HG03575 (cell line): ENCODE results near the gene CLN5.
"Not testable (repeated sequence)": the region's sequence is repeated elsewhere in the genome, so short reads cannot be mapped to it uniquely, and the experiment has no call there.

Experiments used
- ATAC-seq: cut with Tn5 transposase; IDR thresholded peaks from one replicate; pipeline ENCODE4 v1.9.1; 2021; ENCODE audit not compliant: unreplicated experiment, insufficient number of reproducible peaks, low FRiP score; ENCODE audit errors: extremely low read depth

CLN5 gene

GRCh38 chr13:76973920-76974617, 17.8 kb upstream of the CLN5 start:
- ATAC-seq = no peak

- no peak for ATAC-seq
Measured at GRCh38 chr13:76974618-76974975, 17.3 kb upstream of the CLN5 start.

- no peak for ATAC-seq
Measured at GRCh38 chr13:76975863-76976262, 16.0 kb upstream of the CLN5 start.

- ATAC-seq = no peak
Measured at GRCh38 chr13:76976490-76976889, 15.4 kb upstream of the CLN5 start.

GRCh38 chr13:76976929-76977328, 15.0 kb upstream of the CLN5 start:
- no peak for ATAC-seq

- peak; percentile 84 for ATAC-seq
Measured at GRCh38 chr13:76980075-76980718, 11.7 kb upstream of the CLN5 start.

- ATAC-seq = no peak
Measured at GRCh38 chr13:76982061-76982460, 9.8 kb upstream of the CLN5 start.

- ATAC-seq = no peak
Measured at GRCh38 chr13:76983676-76984075, 8.2 kb upstream of the CLN5 start.

GRCh38 chr13:76991432-76991795, 467 bp upstream of the CLN5 start:
- ATAC-seq = peak; percentile 37

- ATAC-seq = no peak
Measured at GRCh38 chr13:76992548-76993001, 694 bp downstream of the CLN5 start.

- no peak for ATAC-seq
Measured at GRCh38 chr13:76993021-76993420, 1.1 kb downstream of the CLN5 start.

GRCh38 chr13:76993473-76993872, 1.6 kb downstream of the CLN5 start:
- no peak for ATAC-seq

- no peak for ATAC-seq
Measured at GRCh38 chr13:76994281-76994680, 2.4 kb downstream of the CLN5 start.

- no peak for ATAC-seq
Measured at GRCh38 chr13:77000475-77000874, 8.6 kb downstream of the CLN5 start.

GRCh38 chr13:77001540-77001939, 9.7 kb downstream of the CLN5 start:
- ATAC-seq = no peak

GRCh38 chr13:77001963-77002587, 10.2 kb downstream of the CLN5 start:
- no peak for ATAC-seq

- ATAC-seq = no peak
Measured at GRCh38 chr13:77002590-77003190, 10.8 kb downstream of the CLN5 start.

GRCh38 chr13:77008337-77008736, 16.5 kb downstream of the CLN5 start:
- ATAC-seq = not testable (repeated sequence)

GRCh38 chr13:77009011-77009410, 17.1 kb downstream of the CLN5 start:
- no peak for ATAC-seq

GRCh38 chr13:77009719-77010118, 17.8 kb downstream of the CLN5 start:
- not testable (repeated sequence) for ATAC-seq
